22Rv1 (cell line): ENCODE results near the gene LHX3.

Experiments
- H3K27ac ChIP-seq: fragments of 450-650 bp; 2 replicates; pipeline ENCODE4 v1.5.1; 2017
- ZFX ChIP-seq: fragments of 450-650 bp; IDR thresholded peaks from 2 replicates; pipeline ENCODE4 v1.6.1; 2017; ENCODE audit warnings: antibody characterized with exemption, borderline replicate concordance
- TF ChIP-seq, protein P1 (sequence below): fragments of 450-650 bp; IDR thresholded peaks from 2 replicates; pipeline ENCODE4 v1.5.1; 2017; ENCODE audit warnings: mild to moderate bottlenecking

LHX3 gene

GRCh38 chr9:136157477-136158265 is 47.3 kb downstream of the LHX3 start:
- H3K27ac ChIP-seq: no peak overlapping the region
- TF ChIP-seq, protein P1, sequence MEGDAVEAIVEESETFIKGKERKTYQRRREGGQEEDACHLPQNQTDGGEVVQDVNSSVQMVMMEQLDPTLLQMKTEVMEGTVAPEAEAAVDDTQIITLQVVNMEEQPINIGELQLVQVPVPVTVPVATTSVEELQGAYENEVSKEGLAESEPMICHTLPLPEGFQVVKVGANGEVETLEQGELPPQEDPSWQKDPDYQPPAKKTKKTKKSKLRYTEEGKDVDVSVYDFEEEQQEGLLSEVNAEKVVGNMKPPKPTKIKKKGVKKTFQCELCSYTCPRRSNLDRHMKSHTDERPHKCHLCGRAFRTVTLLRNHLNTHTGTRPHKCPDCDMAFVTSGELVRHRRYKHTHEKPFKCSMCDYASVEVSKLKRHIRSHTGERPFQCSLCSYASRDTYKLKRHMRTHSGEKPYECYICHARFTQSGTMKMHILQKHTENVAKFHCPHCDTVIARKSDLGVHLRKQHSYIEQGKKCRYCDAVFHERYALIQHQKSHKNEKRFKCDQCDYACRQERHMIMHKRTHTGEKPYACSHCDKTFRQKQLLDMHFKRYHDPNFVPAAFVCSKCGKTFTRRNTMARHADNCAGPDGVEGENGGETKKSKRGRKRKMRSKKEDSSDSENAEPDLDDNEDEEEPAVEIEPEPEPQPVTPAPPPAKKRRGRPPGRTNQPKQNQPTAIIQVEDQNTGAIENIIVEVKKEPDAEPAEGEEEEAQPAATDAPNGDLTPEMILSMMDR: no peak
- TF ChIP-seq ZFX: no peak

DNA sequence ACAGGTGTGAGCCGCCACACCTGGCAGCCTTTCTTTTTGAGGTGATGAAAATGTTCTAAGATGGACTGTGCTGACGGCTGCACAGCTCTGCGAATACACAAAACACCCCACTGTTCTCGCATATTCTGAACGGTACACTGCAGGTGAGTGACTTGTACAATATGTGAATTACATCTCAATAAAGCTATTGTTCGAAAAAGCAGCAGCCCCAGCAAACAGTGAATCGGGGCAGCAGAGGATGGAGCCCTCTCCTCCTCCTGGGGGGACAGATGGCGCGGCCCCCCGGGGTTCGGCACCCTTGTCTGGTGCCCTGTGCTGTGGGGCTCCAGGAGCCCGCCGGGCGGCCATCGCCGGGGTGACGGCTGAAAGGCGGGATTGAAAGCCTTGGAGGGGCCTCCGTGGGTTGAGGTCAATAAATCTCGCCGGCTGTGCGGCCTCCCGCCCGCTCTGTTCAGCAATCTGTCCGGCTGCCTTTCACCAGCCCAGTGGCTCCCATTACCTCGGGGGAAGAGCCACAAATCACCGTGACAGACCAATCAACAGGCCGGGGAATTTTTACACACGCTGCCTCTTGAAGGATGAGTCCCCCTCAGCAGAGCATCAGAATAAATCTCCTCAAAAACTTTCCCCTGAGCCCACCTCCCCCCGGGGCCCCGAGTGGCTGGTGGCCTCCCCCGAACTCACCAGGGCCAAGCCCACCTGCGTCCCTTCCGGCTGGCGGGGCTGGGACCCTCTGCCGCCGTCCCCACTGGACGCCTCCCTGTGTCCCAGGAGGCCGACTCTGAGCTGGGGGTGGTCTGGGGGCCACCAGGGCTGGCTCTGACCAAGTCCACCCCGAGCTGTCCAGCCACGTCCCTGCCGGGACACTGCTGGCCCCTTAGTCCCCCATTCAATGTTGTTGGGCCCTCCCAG is 48.5 kb downstream of the LHX3 start:
- no peak overlapping the region for H3K27ac ChIP-seq
- TF ChIP-seq, protein P1: no peak
- no peak for TF ChIP-seq ZFX

DNA sequence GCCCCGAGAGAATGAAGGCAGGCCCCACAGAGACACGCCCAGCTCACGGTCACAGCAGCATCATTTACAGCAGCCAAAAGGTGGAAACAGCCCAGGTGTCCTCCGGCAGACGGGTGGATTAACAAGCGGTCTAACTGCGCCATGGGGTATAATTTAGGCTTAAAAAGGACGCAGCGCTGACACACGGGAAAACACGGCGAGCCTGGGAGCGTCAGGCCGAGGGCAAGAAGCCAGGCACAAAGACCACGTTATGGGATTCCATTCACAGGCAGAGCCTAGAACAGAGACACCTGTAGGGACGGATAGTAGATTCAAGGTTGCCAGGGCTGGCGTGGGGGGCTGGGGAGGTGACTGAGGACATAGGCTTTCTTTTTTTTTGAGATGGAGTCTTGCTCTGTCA is 49.4 kb downstream of the LHX3 start:
- H3K27ac ChIP-seq: no peak overlapping the region
- TF ChIP-seq, protein P1: no peak
- TF ChIP-seq ZFX: no peak

DNA sequence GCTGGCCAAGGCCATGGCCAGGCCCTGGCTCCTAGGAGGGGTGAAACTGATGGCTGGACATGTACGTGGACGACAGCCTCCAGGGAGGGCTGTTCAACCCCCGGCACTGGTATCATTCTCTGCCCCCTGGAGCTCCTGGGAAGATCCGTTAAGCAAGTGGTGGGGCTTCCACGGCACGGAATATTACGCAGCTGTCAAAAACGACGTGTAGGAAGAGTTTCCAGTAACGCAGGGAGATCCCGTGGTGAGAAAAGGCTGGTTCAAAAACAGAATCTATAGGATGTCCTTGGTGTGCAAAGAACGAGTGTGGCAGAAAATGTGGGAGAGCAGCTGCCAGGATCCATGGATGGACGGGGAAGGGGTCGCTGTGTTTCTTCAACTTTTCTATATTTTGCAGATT is 50.0 kb downstream of the LHX3 start:
- no peak overlapping the region for H3K27ac ChIP-seq
- TF ChIP-seq, protein P1: no peak
- TF ChIP-seq ZFX: no peak

GRCh38 chr9:136153381-136154065 is 51.4 kb downstream of the LHX3 start:
- TF ChIP-seq, protein P1: no peak
- TF ChIP-seq ZFX: no peak
- H3K27ac ChIP-seq: no peak overlapping the region

DNA sequence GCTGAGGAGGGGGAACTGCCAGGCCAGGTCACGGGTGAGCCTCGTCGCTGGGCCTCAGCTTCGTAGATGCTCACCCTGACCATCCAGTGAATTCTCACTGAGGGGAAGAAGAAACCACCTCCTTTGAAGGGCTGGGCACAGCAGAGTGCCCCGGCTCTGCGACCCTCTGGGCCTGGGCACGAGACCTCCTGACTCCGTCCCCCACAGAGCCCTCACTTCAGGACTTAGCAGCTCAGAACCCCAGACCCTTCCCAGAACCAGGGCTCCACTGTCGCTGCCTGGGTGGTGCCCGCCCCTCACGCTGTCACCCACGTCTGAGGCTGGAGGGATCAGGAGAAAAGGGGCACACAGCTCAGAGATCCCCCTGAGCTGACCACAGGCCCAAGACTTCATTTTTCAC is 52.0 kb downstream of the LHX3 start:
- no peak overlapping the region for H3K27ac ChIP-seq
- no peak for TF ChIP-seq ZFX
- TF ChIP-seq, protein P1: no peak
